ENCODE data around the gene GRID1.

DNA sequence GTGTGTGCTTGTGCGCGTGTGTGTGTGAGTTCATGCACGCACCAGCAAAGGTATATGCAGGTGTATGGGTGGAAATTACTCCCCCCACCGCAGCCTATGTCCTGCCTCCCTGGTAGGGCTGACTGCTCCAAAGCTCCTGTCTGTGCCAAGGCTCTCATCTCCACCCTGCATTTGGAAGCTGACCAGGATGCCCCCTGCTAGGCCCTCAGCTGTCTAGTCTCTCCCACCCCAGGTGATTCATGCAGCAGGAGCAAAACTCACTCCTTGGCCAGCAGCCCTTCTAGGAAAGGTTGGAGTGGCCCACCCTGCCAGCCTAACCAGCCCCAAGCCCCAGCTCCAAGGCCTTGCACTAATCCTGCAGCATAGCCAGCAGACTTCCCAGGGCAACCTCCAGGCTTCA lies 148.4 kb downstream of the GRID1 start:
- TF ChIP-seq, protein P1, sequence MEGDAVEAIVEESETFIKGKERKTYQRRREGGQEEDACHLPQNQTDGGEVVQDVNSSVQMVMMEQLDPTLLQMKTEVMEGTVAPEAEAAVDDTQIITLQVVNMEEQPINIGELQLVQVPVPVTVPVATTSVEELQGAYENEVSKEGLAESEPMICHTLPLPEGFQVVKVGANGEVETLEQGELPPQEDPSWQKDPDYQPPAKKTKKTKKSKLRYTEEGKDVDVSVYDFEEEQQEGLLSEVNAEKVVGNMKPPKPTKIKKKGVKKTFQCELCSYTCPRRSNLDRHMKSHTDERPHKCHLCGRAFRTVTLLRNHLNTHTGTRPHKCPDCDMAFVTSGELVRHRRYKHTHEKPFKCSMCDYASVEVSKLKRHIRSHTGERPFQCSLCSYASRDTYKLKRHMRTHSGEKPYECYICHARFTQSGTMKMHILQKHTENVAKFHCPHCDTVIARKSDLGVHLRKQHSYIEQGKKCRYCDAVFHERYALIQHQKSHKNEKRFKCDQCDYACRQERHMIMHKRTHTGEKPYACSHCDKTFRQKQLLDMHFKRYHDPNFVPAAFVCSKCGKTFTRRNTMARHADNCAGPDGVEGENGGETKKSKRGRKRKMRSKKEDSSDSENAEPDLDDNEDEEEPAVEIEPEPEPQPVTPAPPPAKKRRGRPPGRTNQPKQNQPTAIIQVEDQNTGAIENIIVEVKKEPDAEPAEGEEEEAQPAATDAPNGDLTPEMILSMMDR (conservative IDR thresholded peaks at IDR 0.05), result no peak
- TF ChIP-seq EZH2 (IDR thresholded peaks at IDR 0.05; ENCODE audit: low read depth), result no peak
